Activated CD8-positive, alpha-beta memory T cell treated with anti-CD3 and anti-CD28 coated beads for 4 hours (primary cell): ENCODE data around the gene ASMTL.
"Not testable (repeated sequence)": the region's sequence is repeated elsewhere in the genome, so short reads cannot be mapped to it uniquely, and the experiment has no call there.

Experiments used
- DNase-seq, 2 donors: peaks; one replicate each; pipeline ENCODE4 v3.0.0-alpha.2; 2020; ENCODE audit warnings: low read depth in 2 of 2

ASMTL gene

GRCh38 chrX:1452516-1453394 lies at the start of gene ASMTL:
Gene ASMTL (minus strand): TSS chrX:1452909. CDS start chrX:1452840, 69 bp downstream.
- DNase-seq = peak; percentile 100

- DNase-seq = no peak
Measured at GRCh38 chrX:1502241-1502640, 49.5 kb upstream of the ASMTL start.

- DNase-seq = no peak
Measured at GRCh38 chrX:1500701-1501624, 48.3 kb upstream of the ASMTL start.

DNA sequence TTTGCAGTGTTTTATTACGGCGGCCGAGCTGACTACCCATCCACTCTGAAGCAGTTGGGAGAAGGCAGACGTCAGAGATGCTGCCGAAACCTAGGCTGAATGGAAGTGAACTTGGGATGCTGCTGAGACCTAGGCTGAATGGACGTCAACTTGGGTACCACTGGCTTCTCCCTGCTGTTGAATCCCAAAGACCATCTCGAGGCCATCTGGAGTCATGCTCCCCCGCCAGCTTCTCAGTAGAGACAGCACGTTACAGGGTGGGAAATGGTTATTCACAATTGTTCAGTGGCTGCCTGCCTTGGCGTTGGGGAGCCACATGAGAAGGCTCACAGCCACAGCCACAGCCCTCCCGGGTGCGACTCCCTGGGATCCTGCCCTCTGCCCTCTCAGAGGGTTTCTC lies 43.4 kb upstream of the ASMTL start:
- DNase-seq = no peak

- DNase-seq = no peak
Measured at GRCh38 chrX:1493877-1494510, 41.3 kb upstream of the ASMTL start.

GRCh38 chrX:1493412-1493811 lies 40.7 kb upstream of the ASMTL start:
- DNase-seq = no peak

- no peak for DNase-seq
Measured at GRCh38 chrX:1492421-1493012, 39.8 kb upstream of the ASMTL start.

- DNase-seq = no peak
Measured at GRCh38 chrX:1491851-1492349, 39.2 kb upstream of the ASMTL start.

DNA sequence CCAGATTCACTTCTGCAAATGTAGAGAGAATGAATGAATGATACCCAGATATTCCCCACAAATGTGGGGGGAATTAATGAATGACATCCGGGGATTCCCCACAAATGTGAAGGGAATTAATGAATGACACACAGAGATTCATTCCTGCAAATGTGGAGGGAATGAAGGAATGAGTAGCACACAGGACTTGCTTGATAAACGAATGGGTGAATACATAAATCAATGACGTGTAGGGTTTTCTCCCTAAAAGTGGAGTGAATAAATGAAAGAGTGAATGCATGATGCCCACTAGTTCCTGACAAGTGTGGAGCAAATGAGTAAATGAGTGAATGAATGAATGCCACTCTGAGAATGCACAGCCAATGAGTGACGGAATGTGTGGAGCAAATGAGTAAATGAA lies 38.5 kb upstream of the ASMTL start:
- DNase-seq = not testable (repeated sequence)

DNA sequence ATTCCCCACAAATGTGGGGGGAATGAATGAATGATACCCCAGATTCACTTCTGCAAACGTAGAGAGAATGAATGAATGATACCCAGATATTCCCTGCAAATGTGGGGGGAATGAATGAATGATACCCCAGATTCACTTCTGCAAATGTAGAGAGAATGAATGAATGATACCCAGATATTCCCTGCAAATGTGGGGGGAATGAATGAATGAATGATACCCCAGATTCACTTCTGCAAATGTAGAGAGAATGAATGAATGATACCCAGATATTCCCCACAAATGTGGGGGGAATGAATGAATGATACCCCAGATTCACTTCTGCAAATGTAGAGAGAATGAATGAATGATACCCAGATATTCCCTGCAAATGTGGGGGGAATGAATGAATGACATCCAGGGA lies 38.0 kb upstream of the ASMTL start:
- DNase-seq = not testable (repeated sequence)

DNA sequence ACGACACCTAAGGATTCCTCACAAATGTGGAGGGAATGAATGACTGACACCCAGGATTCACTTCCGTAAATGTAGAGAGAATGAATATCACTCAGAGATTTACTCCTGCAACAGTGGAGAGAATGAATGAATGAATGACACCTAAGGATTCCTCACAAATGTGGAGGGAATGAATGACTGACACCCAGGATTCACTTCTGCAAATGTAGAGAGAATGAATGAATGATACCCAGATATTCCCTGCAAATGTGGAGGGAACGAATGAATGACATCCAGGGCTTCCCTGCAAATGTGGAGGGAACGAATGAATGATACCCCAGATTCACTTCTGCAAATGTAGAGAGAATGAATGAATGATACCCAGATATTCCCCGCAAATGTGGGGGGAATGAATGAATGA lies 36.6 kb upstream of the ASMTL start:
- not testable (repeated sequence) for DNase-seq

- DNase-seq = no peak
Measured at GRCh38 chrX:1488745-1489144, 36.0 kb upstream of the ASMTL start.

GRCh38 chrX:1488141-1488540 lies 35.4 kb upstream of the ASMTL start:
- no peak for DNase-seq

GRCh38 chrX:1487401-1487800 lies 34.7 kb upstream of the ASMTL start:
- no peak for DNase-seq

DNA sequence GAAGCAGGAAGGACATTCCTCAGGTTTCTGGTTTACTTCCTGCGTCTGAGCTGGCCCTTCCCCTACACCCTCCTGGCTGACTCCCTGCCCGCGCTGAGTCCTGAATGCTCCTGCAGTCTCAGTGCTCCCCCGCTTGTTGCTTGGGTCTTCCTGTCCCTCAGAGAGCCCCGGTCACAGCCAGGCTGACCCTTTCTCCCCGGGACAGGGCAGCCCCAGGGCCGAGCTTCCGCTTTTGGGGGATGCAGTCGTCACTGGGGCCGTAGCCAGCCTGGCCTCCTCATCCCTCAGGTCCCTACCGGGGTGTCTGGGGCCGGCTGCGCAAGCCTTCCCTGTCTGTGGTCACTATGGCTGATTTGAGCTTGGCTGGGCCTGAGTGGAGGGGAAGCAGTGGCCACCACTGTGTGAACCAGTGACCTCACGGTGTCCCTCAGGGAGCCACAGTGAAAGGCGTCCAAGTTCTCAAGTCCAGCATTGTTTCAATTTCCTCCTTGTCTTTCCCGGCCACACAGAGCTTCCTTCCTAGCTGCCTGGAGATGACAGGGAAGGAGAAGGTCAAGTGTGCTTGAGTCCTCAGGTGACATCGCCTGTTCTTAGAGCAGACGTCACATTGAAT lies 34.1 kb upstream of the ASMTL start:
- no peak for DNase-seq

- no peak for DNase-seq
Measured at GRCh38 chrX:1486177-1486576, 33.5 kb upstream of the ASMTL start.

DNA sequence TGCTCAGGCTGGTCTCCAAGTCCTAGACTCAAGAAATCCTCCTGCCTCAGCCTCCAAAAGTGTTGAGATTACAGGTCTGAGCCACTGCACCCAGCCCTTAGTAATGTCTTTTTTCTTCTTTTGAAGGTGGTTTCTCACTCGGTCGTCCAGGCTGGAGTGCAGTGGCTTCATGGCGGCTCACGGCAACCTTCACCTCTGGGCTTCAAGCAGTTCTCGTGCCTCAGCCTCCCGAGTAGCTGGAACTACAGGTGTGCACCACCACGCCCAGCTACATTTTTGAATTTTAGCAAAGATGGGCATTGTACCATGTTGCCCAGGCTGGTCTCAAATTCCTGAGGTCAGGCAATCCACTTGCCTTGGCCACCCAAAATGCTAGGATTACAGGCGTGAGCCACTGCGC lies 32.3 kb upstream of the ASMTL start:
- DNase-seq = no peak

DNA sequence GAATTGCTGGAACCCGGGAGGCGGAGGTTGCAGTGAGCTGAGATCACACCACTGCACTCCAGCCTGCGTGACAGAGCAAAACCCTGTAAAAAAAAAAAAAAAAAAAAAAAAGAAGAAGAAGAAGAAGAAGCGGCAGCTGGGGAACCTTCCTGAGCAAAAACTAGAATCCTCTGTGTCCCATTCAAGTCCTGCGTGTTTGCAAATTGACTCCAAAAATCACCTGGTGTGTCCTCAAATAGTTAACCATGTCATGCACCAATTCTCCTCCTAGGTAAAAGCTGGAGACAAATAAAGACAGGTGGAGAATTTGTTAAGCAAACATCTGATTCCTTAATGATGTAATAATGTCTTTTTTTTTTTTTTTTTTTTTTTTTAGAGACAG lies 31.9 kb upstream of the ASMTL start:
- no peak for DNase-seq

GRCh38 chrX:1483843-1484637 lies 31.3 kb upstream of the ASMTL start:
- DNase-seq = no peak

DNA sequence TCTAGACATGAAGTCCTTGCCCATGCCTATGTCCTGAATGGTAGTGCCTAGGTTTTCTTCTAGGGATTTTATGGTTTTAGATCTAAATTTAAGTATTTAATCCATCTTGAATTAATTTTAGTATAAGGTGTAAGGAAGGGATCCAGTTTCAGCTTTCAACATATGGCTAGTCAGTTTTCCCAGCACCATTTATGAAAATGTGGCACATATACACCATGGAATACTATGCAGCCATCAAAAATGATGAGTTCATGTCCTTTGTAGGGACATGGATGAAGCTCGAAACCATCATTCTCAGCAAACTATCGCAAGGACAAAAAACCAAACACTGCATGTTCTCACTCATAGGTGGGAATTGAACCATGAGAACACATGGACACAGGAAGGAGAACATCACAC lies 29.8 kb upstream of the ASMTL start:
- not testable (repeated sequence) for DNase-seq
